Neural cell (in vitro differentiated cells): Measurements from ENCODE around the gene SLC4A5. TPM values are rescaled to one million over a fixed set of nuclear protein-coding genes. Genes with fewer than 3 reads are reported as not detected.

Experiments used
- H2AFZ ChIP-seq: fragments of 200-600, 300-800 bp; sonication (generic), shearing (Covaris generic); 2 replicates; pipeline ENCODE4 v1.6.0; 2014; ENCODE audit warnings: low read depth, mild to moderate bottlenecking, antibody characterized with exemption, low read length, moderate library complexity
- H3F3A ChIP-seq: fragments of 200-600 bp; shearing (Covaris generic); 2 replicates; pipeline ENCODE4 v1.6.1; 2016; ENCODE audit warnings: mild to moderate bottlenecking, moderate library complexity, mixed read lengths, antibody characterized with exemption, low read length; ENCODE audit not compliant: insufficient read depth, poor library complexity, severe bottlenecking
- H3K27ac ChIP-seq: fragments of 200-600, 300-800 bp; sonication (generic), shearing (Covaris generic); 2 replicates; pipeline ENCODE4 v1.5.1; 2014; ENCODE audit warnings: mild to moderate bottlenecking, low read length, moderate library complexity
- H3K27me3 ChIP-seq: fragments of 300-800, 200-600 bp; sonication (generic), shearing (Covaris generic); 2 replicates; pipeline ENCODE4 v1.6.0; 2014; ENCODE audit warnings: mild to moderate bottlenecking, low read depth, low read length, moderate library complexity; ENCODE audit not compliant: insufficient read depth
- H3K36me3 ChIP-seq: fragments of 300-800, 200-600 bp; sonication (generic), shearing (Covaris generic); 2 replicates; pipeline ENCODE4 v1.5.1; 2014; ENCODE audit warnings: mild to moderate bottlenecking, antibody characterized with exemption, low read length, moderate library complexity; ENCODE audit not compliant: insufficient read depth
- H3K4me2 ChIP-seq: fragments of 300-800, 200-600 bp; sonication (generic), shearing (Covaris generic); 2 replicates; pipeline ENCODE4 v1.6.0; 2014; ENCODE audit warnings: mild to moderate bottlenecking, low read length
- H3K4me3 ChIP-seq: fragments of 300-800, 200-600 bp; sonication (generic), shearing (Covaris generic); 2 replicates; pipeline ENCODE4 v1.5.1; 2014; ENCODE audit warnings: mild to moderate bottlenecking, low read length, moderate library complexity
- H3K79me2 ChIP-seq: fragments of 200-600 bp; shearing (Covaris generic); replicated peaks from 2 replicates; pipeline ENCODE4 v1.6.0; 2014; ENCODE audit warnings: mild to moderate bottlenecking, low read length, moderate library complexity; ENCODE audit not compliant: insufficient read depth
- H3K9ac ChIP-seq: fragments of 300-800, 200-600 bp; sonication (generic), shearing (Covaris generic); 2 replicates; pipeline ENCODE4 v1.6.1; 2016; ENCODE audit warnings: mild to moderate bottlenecking, low read length, mixed read lengths
- H3K9me2 ChIP-seq: fragments of 200-600 bp; shearing (Covaris generic); 2 replicates; pipeline ENCODE4 v1.6.1; 2016; ENCODE audit warnings: mild to moderate bottlenecking, low read length, mixed read lengths; ENCODE audit not compliant: insufficient read depth
- H3K9me3 ChIP-seq: fragments of 200-600, 300-800 bp; sonication (generic), shearing (Covaris generic); 2 replicates; pipeline ENCODE4 v1.6.1; 2016; ENCODE audit warnings: mild to moderate bottlenecking, mixed run types, low read length, moderate library complexity, mixed read lengths
- H4K20me1 ChIP-seq: fragments of 200-600 bp; shearing (Covaris generic); 2 replicates; pipeline ENCODE4 v1.6.1; 2016; ENCODE audit warnings: mild to moderate bottlenecking, mixed run types; ENCODE audit not compliant: insufficient read depth
- EP300 ChIP-seq: fragments of 450-650 bp; conservative IDR thresholded peaks from 2 replicates; pipeline ENCODE4 v1.6.1; 2014; ENCODE audit warnings: antibody characterized with exemption, mild to moderate bottlenecking, moderate library complexity; ENCODE audit not compliant: poor library complexity, severe bottlenecking
- EZH2 ChIP-seq: fragments of 200-600, 300-800 bp; shearing (Covaris generic), sonication (generic); IDR thresholded peaks from 2 replicates; pipeline ENCODE4 v1.6.1; 2014; ENCODE audit warnings: antibody characterized with exemption, low read length, borderline replicate concordance, mild to moderate bottlenecking; ENCODE audit not compliant: insufficient read depth, poor library complexity, severe bottlenecking
- MXI1 ChIP-seq: fragments of 450-650 bp; conservative IDR thresholded peaks from 2 replicates; pipeline ENCODE4 v1.6.1; 2014; ENCODE audit warnings: antibody characterized with exemption, mild to moderate bottlenecking; ENCODE audit not compliant: poor library complexity, severe bottlenecking
- POLR2AphosphoS5 ChIP-seq: IDR thresholded peaks from 2 replicates; pipeline ENCODE4 v1.6.1; 2012
- RAD21 ChIP-seq: fragments of 450-650 bp; conservative IDR thresholded peaks from 2 replicates; pipeline ENCODE4 v1.6.1; 2014; ENCODE audit warnings: antibody characterized with exemption, mild to moderate bottlenecking, moderate library complexity
- REST ChIP-seq: IDR thresholded peaks from 2 replicates; pipeline ENCODE4 v1.6.1; 2012; ENCODE audit warnings: borderline replicate concordance
- SMC3 ChIP-seq: fragments of 450-650 bp; conservative IDR thresholded peaks from 2 replicates; pipeline ENCODE4 v1.6.1; 2014; ENCODE audit warnings: antibody characterized with exemption, mild to moderate bottlenecking, moderate library complexity; ENCODE audit not compliant: poor library complexity
- TAF1 ChIP-seq: IDR thresholded peaks from 2 replicates; pipeline ENCODE4 v1.6.1; 2012; ENCODE audit warnings: low read depth
- polyA plus RNA-seq: library from polyadenylated mRNA; depleted of rRNA; stranded (reverse); fragments of >200 nt; gene quantifications from 2 replicates; pipeline ENCODE4 v1.2.3, GENCODE V29; 2014
- TF ChIP-seq, protein P1 (sequence below): fragments of 450-650 bp; IDR thresholded peaks from 2 replicates; pipeline ENCODE4 v1.5.1; 2014; ENCODE audit warnings: antibody characterized with exemption, mild to moderate bottlenecking, moderate library complexity; ENCODE audit not compliant: poor library complexity, severe bottlenecking

Gene SLC4A5
- polyA plus RNA-seq, 1 donor from 2014 or later: 3.9 TPM

GRCh38 chr2:74334931-74335333, 8.3 kb downstream of the SLC4A5 start:
- H3K36me3 ChIP-seq: no peaks in the 10 kb centered on the region
- H2AFZ ChIP-seq: no peak overlapping the region
- H3K27ac ChIP-seq: no peak overlapping the region
- H4K20me1 ChIP-seq: no peaks in the 10 kb centered on the region
- no peak overlapping the region for H3K4me2 ChIP-seq
- TF ChIP-seq, protein P1, sequence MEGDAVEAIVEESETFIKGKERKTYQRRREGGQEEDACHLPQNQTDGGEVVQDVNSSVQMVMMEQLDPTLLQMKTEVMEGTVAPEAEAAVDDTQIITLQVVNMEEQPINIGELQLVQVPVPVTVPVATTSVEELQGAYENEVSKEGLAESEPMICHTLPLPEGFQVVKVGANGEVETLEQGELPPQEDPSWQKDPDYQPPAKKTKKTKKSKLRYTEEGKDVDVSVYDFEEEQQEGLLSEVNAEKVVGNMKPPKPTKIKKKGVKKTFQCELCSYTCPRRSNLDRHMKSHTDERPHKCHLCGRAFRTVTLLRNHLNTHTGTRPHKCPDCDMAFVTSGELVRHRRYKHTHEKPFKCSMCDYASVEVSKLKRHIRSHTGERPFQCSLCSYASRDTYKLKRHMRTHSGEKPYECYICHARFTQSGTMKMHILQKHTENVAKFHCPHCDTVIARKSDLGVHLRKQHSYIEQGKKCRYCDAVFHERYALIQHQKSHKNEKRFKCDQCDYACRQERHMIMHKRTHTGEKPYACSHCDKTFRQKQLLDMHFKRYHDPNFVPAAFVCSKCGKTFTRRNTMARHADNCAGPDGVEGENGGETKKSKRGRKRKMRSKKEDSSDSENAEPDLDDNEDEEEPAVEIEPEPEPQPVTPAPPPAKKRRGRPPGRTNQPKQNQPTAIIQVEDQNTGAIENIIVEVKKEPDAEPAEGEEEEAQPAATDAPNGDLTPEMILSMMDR: peak; percentile 75
- peak; percentile 75 for TF ChIP-seq SMC3
- no peak for TF ChIP-seq POLR2AphosphoS5
- no peak for TF ChIP-seq EP300
- no peak for TF ChIP-seq EZH2
- TF ChIP-seq RAD21: peak; percentile 69
- no peaks in the 10 kb centered on the region for H3K79me2 ChIP-seq
- H3K27me3 ChIP-seq: no peaks in the 10 kb centered on the region
- no peak overlapping the region for H3K9ac ChIP-seq
- H3K4me3 ChIP-seq: no peak overlapping the region
- H3F3A ChIP-seq: no peaks in the 10 kb centered on the region
- H3K9me3 ChIP-seq: no peaks in the 10 kb centered on the region
- no peaks in the 10 kb centered on the region for H3K9me2 ChIP-seq

DNA sequence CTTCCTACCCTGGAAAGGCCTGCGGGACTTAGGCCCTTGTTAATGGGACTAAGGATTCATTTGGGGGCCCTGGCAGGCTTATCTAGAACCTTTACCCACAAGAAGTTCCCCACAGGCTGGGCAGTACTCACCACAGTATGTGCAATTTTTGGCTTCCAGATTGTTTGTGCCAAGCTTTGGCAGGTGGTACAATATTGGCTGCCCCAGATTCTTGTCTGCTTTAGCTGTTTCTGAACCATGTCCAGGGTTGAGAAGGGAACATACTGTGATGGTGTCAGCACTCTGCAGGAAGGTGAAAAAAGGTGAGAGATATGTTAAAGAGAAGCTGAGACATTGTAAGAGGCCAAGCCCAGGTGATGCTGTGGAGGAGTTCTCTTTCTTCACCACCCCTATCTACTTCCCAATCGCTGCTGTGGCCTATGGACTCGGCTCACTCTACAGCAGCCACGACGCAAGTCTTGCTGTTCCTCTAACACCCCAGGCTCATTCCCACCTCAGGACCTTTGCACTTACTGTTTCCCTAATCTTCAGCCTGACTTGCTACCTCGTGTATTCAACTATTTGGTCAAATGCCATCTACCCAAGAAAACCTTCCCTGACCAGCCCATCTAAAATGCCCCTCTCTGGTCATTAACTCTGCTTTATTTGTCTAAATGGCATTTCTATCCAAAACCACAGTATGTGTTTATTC, 9.2 kb downstream of the SLC4A5 start:
- Histone ChIP-seq H3K4me2 (no peak overlapping the region), H3K27me3 (no peaks in the 10 kb centered on the region), H4K20me1 (no peaks in the 10 kb centered on the region), H3K9me2 (no peaks in the 10 kb centered on the region), H3K79me2 (no peaks in the 10 kb centered on the region), H2AFZ (no peak overlapping the region), H3K36me3 (no peaks in the 10 kb centered on the region), H3K9ac (no peak overlapping the region), H3K27ac (no peak overlapping the region), H3K4me3 (no peak overlapping the region), H3K9me3 (no peaks in the 10 kb centered on the region), H3F3A (no peaks in the 10 kb centered on the region)
- TF ChIP-seq, protein P1: no peak
- TF ChIP-seq EZH2 (no peak), TAF1 (no peak), RAD21 (no peak), REST (no peak), POLR2AphosphoS5 (no peak), MXI1 (no peak), SMC3 (no peak), EP300 (no peak)
